H1 (cell line): ENCODE results near the gene USF1.
"Not testable (repeated sequence)": the region's sequence is repeated elsewhere in the genome, so short reads cannot be mapped to it uniquely, and the experiment has no call there.

ENCODE experiments used
- ATF2 ChIP-seq: IDR thresholded peaks from 2 replicates; pipeline ENCODE4 v1.6.1; 2012; ENCODE audit warnings: low read length, inconsistent platforms
- CHD2 ChIP-seq: IDR thresholded peaks from 2 replicates; pipeline ENCODE4 v1.6.1; 2012; ENCODE audit warnings: low read length, improper control_type of control experiment
- MAX ChIP-seq: IDR thresholded peaks from 2 replicates; pipeline ENCODE4 v1.6.1; 2012; ENCODE audit warnings: inconsistent platforms
- TAF1 ChIP-seq: IDR thresholded peaks from 2 replicates; pipeline ENCODE4 v1.6.1; 2011; ENCODE audit warnings: mild to moderate bottlenecking, low read depth, low read length
- TF ChIP-seq, protein P1 (sequence below), 3 experiments: IDR thresholded peaks; 1 replicate in 2 of 3; 2 replicates in 1 of 3; pipeline versions ENCODE4 v1.5.1 to v1.6.1; 2011; ENCODE audit warnings: low read length in 3 of 3, mild to moderate bottlenecking in 3 of 3, inconsistent platforms in 2 of 3, low read depth in 1 of 3, moderate library complexity in 1 of 3; ENCODE audit not compliant: insufficient read depth in 1 of 3; ENCODE audit errors: control extremely low read depth in 1 of 3

GRCh38 chr1:161026954-161027353 is 18.8 kb downstream of the USF1 start:
- TF ChIP-seq ATF2, TAF1, CHD2, MAX: not testable (repeated sequence)
- TF ChIP-seq, protein P1, sequence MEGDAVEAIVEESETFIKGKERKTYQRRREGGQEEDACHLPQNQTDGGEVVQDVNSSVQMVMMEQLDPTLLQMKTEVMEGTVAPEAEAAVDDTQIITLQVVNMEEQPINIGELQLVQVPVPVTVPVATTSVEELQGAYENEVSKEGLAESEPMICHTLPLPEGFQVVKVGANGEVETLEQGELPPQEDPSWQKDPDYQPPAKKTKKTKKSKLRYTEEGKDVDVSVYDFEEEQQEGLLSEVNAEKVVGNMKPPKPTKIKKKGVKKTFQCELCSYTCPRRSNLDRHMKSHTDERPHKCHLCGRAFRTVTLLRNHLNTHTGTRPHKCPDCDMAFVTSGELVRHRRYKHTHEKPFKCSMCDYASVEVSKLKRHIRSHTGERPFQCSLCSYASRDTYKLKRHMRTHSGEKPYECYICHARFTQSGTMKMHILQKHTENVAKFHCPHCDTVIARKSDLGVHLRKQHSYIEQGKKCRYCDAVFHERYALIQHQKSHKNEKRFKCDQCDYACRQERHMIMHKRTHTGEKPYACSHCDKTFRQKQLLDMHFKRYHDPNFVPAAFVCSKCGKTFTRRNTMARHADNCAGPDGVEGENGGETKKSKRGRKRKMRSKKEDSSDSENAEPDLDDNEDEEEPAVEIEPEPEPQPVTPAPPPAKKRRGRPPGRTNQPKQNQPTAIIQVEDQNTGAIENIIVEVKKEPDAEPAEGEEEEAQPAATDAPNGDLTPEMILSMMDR (IDR thresholded peaks at IDR 0.05; ENCODE audit: control extremely low read depth in 1 of 3, insufficient read depth in 1 of 3, low read depth in 1 of 3, low read length in 3 of 3) = not testable (repeated sequence)
